ENCODE measurements around the gene PARN. TPM values are rescaled to one million over a fixed set of nuclear protein-coding genes. Genes with fewer than 3 reads are reported as not detected.

The PARN gene
- total RNA-seq, 2 experiments from 2014 or later = 36.4 to 40.0 TPM

DNA sequence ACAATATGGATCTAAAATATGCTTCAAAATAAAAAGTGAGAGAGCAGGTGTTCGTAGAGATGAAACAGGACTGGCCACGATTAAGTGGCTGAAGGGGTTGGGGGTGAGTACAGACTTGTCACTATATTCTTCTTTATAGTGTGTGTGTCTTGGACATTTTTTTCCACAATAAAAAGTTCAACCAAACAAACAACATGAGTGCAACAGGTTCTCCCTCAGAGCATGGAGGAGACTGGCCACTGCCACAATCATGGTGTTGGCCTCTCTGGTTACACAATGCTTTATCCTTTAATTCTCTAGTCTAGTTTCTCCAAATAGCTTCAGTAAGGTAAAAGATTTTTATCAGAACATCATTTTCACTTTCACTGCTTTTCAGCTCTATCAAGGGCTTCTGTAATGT is 109.3 kb downstream of the PARN start:
- peak; percentile 15 for ATAC-seq
- H3K9me3 Mint-ChIP-seq (ENCODE audit: insufficient read depth) = no peaks in the 10 kb centered on the region
- H3K4me3 Mint-ChIP-seq = no peak overlapping the region
- no peaks in the 10 kb centered on the region for H3K27me3 Mint-ChIP-seq (ENCODE audit: low read depth)
- CTCF ChIA-PET = interaction anchor here (0.8 kb wide), 1 partner anchor 8 kb away, joined by 4 read pairs; no protein-coding TSS in a partner anchor
- H3K27ac Mint-ChIP-seq = peak overlapping the region; percentile 15
- H3K36me3 Mint-ChIP-seq (ENCODE audit: low read depth) = peaks cover 2% of the 10 kb centered on the region
- POLR2A ChIA-PET = no interaction called here
- H3K4me1 Mint-ChIP-seq (ENCODE audit: low read depth) = peaks cover 9% of the 10 kb centered on the region
- DNase-seq = no peak

DNA sequence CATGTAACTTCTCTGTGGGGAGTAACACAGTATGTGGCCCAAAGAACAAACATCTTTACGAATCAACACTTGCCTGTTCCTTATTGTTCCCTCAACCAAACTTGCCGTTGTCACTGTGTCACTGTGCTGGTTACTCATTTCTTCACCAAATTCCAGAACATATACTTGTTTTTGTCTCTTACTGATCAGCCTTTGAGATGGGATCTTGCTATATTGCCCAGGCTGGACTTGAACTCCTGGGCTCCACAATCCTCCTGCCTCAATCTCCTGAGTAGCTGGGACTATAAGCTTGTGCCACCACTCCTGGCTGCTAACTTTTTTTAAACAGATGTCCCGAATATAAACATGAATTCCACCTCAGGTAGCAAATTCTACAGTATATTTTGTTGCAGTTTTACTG is 115.1 kb downstream of the PARN start:
- Mint-ChIP-seq H3K9me3 (ENCODE audit: insufficient read depth) (no peaks in the 10 kb centered on the region), H3K4me1 (ENCODE audit: low read depth) (no peaks in the 10 kb centered on the region)
- CTCF ChIA-PET = no interaction called here

DNA sequence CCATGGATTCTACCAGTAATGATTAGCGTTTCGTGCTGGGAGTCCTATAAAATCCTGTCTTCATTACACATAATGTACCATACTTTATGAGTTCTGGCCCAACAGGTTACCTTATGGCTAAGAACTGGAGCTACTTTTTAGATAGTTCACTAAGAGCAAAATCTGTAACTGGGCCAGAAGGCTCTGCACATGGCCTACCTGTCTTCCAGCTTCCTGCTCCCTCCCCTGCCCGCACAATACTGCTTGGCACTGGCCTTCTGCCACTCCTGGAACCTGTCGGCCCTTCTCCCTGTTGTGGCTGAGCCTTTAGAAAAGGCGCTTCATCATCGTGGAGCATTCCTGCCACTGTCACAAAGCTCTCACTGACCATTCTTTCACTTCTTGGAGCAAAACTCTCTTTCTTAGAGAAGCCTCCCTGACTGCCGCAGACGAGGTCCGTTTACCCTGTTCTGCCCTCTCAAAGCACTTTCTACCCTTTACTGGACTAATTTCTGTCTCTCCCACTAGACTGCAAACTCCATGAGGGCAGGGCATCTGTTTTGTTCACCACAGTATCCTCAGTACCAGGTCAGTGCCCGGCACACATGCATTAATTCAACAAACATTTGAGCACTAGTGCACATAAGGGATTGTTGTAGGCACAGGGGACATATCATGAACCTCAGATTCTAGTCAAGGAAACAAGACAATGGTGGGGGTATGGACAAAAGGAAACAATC is 116.5 kb downstream of the PARN start:
- H3K36me3 Mint-ChIP-seq (ENCODE audit: low read depth) = peaks cover 2% of the 10 kb centered on the region
- H3K9me3 Mint-ChIP-seq (ENCODE audit: insufficient read depth) = no peaks in the 10 kb centered on the region
- CTCF ChIA-PET = no interaction called here
- POLR2A ChIA-PET = no interaction called here
- ATAC-seq = no peak
- H3K27me3 Mint-ChIP-seq (ENCODE audit: low read depth) = no peaks in the 10 kb centered on the region
- no peak overlapping the region for H3K27ac Mint-ChIP-seq
- no peak overlapping the region for H3K4me3 Mint-ChIP-seq
- no peak for DNase-seq
- no peaks in the 10 kb centered on the region for H3K4me1 Mint-ChIP-seq (ENCODE audit: low read depth)

More for the DNA sequence above, 115.1 kb downstream of the PARN start:
- Mint-ChIP-seq H3K27ac (no peak overlapping the region), H3K4me3 (no peak overlapping the region), H3K27me3 (ENCODE audit: low read depth) (no peaks in the 10 kb centered on the region), H3K36me3 (ENCODE audit: low read depth) (peaks cover 2% of the 10 kb centered on the region)
- no peak for ATAC-seq
- POLR2A ChIA-PET = no interaction called here
- no peak for DNase-seq

DNA sequence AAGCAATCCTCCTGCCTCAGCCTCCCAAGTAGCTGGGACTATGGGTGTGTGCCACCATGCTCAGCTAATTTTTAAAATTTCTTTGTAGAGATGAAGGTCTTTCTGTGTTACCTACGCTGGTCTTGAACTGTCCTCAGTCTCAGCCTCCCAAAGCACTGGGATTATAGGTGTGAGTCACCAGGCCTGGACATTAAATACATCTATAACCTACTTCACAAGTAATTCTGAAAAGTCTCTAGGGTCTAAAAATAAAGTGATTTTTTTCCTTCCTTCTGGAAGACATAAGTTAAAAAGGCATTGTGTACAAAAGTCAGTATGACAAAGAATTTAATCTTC is 118.3 kb downstream of the PARN start:
- Mint-ChIP-seq H3K27ac (no peak overlapping the region), H3K27me3 (ENCODE audit: low read depth) (no peaks in the 10 kb centered on the region), H3K9me3 (ENCODE audit: insufficient read depth) (no peaks in the 10 kb centered on the region), H3K4me3 (no peak overlapping the region), H3K36me3 (ENCODE audit: low read depth) (no peaks in the 10 kb centered on the region), H3K4me1 (ENCODE audit: low read depth) (no peaks in the 10 kb centered on the region)
- ATAC-seq (no peak), DNase-seq (no peak)
- POLR2A ChIA-PET = interaction anchor here (0.6 kb wide), 1 partner anchor 399 kb away, joined by 4 read pairs; no protein-coding TSS in a partner anchor
- CTCF ChIA-PET = no interaction called here

DNA sequence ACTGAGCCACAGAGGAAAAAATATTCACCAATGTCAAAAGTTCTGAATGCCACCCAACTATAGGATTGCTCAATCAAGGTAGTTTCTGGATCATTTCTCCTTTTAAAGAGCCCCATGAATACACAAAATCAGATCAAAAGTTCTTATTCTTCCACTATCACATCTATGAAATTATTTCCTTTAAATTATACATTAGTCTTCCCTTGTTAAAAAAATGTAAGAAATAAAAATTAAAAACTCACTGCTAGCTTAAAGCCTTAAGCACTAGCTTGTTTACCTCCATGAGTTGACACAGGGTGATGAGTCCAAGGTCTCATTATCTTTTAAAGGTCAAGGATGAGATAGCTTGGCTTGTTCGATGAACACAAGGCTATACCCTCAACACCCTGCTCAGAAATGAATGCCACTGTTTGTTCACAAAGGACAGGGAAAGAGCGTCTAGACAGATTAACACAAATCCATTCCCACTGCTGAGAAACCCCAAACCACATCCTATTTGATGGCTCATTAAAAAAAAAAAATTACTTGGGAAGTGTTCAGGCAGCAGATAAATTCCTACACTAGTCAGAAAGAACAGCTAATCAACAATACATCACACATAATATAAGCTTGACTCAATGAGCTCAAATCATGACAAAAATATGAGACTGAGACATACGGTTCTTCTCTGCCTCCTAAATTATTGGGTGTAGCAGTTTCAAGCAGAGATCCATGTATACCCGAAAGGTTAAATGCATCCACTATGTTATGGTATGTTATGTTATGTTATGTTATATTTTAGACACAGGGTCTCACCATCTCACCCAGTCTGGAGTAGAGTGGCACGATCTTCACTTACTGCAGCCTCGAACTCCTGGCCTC is 118.9 kb downstream of the PARN start:
- POLR2A ChIA-PET = interaction anchor here (0.6 kb wide), 1 partner anchor 399 kb away, joined by 4 read pairs; no protein-coding TSS in a partner anchor
- CTCF ChIA-PET = interaction anchor here (1.6 kb wide), 1 partner anchor 17 kb away, joined by 5 read pairs; no protein-coding TSS in a partner anchor
- Mint-ChIP-seq H3K36me3 (ENCODE audit: low read depth) (no peaks in the 10 kb centered on the region), H3K9me3 (ENCODE audit: insufficient read depth) (no peaks in the 10 kb centered on the region), H3K4me3 (no peak overlapping the region), H3K27me3 (ENCODE audit: low read depth) (no peaks in the 10 kb centered on the region), H3K27ac (no peak overlapping the region), H3K4me1 (ENCODE audit: low read depth) (no peaks in the 10 kb centered on the region)
- DNase-seq = no peak
- no peak for ATAC-seq

DNA sequence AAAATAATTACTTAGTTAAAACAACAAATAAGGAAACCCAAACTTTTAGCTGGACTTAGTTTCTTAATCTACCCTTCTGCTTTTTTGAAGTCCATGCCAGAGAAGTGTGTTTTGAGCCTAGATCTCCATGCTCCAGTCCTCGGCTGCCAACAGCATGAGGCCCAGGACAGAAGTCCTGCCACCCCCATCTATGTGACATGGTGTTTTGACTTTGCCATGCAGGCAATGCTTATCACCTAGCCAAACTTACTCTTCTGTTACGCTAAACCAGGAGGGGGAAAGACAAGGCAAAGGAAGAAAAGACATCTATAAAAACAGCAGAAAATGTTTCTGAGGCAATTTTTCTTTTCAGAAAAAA is 119.5 kb downstream of the PARN start:
- POLR2A ChIA-PET = no interaction called here
- CTCF ChIA-PET = interaction anchor here (1.6 kb wide), 1 partner anchor 18 kb away, joined by 5 read pairs; no protein-coding TSS in a partner anchor
- H3K4me1 Mint-ChIP-seq (ENCODE audit: low read depth) = no peaks in the 10 kb centered on the region

DNA sequence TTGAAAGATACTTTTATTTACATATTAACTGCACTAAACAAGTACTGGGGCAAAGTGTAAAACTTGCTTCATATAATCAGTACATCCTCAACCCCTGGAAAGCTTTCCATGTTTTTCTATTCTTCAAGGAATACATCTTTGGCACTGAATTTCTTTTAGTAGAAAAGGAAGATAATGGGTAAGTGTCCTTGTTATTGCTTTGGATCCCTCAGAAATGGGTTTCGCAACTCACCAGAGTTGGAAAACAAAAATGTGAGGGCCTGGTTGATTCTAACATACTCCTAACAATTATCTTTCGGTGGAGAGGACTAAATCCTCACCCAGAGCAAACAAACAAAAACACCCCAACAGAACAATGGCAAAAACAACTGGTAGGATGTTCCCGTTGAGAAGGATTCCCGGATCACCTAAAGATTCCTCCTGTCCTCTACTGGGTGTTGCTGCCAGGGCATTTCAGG is 120.4 kb downstream of the PARN start:
- ATAC-seq (no peak), DNase-seq (no peak)
- H3K9me3 Mint-ChIP-seq (ENCODE audit: insufficient read depth) = no peaks in the 10 kb centered on the region
- H3K4me1 Mint-ChIP-seq (ENCODE audit: low read depth) = no peaks in the 10 kb centered on the region
- H3K27ac Mint-ChIP-seq = no peak overlapping the region
- no peaks in the 10 kb centered on the region for H3K36me3 Mint-ChIP-seq (ENCODE audit: low read depth)
- H3K4me3 Mint-ChIP-seq = no peak overlapping the region
- POLR2A ChIA-PET = interaction anchor here (0.8 kb wide), 1 partner anchor 1796 kb away, joined by 3 read pairs; no protein-coding TSS in a partner anchor
- no peaks in the 10 kb centered on the region for H3K27me3 Mint-ChIP-seq (ENCODE audit: low read depth)
- CTCF ChIA-PET = no interaction called here

More for the DNA sequence above, 119.5 kb downstream of the PARN start:
- H3K36me3 Mint-ChIP-seq (ENCODE audit: low read depth) = no peaks in the 10 kb centered on the region
- ATAC-seq = no peak
- no peak overlapping the region for H3K27ac Mint-ChIP-seq
- H3K9me3 Mint-ChIP-seq (ENCODE audit: insufficient read depth) = no peaks in the 10 kb centered on the region
- no peak overlapping the region for H3K4me3 Mint-ChIP-seq
- H3K27me3 Mint-ChIP-seq (ENCODE audit: low read depth) = no peaks in the 10 kb centered on the region
- DNase-seq = no peak

DNA sequence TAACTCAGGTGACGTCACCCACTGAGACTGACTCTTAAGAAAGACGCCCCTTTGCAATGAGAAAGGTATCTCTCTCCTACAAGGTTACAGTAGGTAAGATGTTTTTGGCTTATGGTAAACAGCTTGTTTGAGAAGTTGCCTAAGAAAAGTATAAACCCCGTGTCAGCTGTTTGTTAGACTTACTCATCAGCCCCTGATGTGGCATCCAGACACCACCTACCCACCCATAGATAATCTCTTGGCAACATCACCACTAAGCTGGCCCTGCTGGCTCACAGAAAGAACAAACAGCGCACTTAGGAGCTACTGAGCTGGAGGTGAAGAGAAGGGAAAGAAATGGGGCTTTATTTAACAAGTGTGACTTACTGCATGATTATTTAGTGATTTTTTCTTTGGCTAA is 121.0 kb downstream of the PARN start:
- H3K27ac Mint-ChIP-seq = no peak overlapping the region
- H3K9me3 Mint-ChIP-seq (ENCODE audit: insufficient read depth) = no peaks in the 10 kb centered on the region
- no peaks in the 10 kb centered on the region for H3K27me3 Mint-ChIP-seq (ENCODE audit: low read depth)
- H3K36me3 Mint-ChIP-seq (ENCODE audit: low read depth) = no peaks in the 10 kb centered on the region
- DNase-seq = no peak
- no peak overlapping the region for H3K4me3 Mint-ChIP-seq
- no peaks in the 10 kb centered on the region for H3K4me1 Mint-ChIP-seq (ENCODE audit: low read depth)
- ChIA-PET CTCF (no interaction called here), POLR2A (interaction anchor here (0.8 kb wide), 1 partner anchor 1795 kb away, joined by 3 read pairs; no protein-coding TSS in a partner anchor)
- ATAC-seq = no peak

DNA sequence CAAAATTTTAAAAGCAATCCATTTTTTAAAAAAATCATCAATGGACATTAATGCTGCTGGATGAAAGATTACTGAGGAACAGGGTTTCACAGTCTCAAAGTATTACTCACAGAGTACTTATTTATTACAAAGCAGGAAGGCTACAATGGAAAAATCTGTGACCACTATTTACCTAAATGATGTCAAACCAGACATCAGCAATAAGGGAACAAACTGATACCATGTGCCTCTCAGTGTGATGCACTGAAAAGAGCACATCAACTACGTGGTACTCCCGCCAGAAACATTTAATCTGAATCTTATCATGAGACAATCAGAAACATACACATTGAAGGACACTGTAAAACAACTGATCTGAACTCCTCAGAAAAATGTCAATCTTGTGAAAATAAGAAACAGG is 124.2 kb downstream of the PARN start:
- DNase-seq (no peak), ATAC-seq (no peak)
- no peaks in the 10 kb centered on the region for H3K36me3 Mint-ChIP-seq (ENCODE audit: low read depth)
- H3K9me3 Mint-ChIP-seq (ENCODE audit: insufficient read depth) = no peaks in the 10 kb centered on the region
- ChIA-PET CTCF (no interaction called here), POLR2A (no interaction called here)
- H3K4me1 Mint-ChIP-seq (ENCODE audit: low read depth) = no peaks in the 10 kb centered on the region
- H3K4me3 Mint-ChIP-seq = no peak overlapping the region
- H3K27me3 Mint-ChIP-seq (ENCODE audit: low read depth) = no peaks in the 10 kb centered on the region
- H3K27ac Mint-ChIP-seq = no peak overlapping the region

DNA sequence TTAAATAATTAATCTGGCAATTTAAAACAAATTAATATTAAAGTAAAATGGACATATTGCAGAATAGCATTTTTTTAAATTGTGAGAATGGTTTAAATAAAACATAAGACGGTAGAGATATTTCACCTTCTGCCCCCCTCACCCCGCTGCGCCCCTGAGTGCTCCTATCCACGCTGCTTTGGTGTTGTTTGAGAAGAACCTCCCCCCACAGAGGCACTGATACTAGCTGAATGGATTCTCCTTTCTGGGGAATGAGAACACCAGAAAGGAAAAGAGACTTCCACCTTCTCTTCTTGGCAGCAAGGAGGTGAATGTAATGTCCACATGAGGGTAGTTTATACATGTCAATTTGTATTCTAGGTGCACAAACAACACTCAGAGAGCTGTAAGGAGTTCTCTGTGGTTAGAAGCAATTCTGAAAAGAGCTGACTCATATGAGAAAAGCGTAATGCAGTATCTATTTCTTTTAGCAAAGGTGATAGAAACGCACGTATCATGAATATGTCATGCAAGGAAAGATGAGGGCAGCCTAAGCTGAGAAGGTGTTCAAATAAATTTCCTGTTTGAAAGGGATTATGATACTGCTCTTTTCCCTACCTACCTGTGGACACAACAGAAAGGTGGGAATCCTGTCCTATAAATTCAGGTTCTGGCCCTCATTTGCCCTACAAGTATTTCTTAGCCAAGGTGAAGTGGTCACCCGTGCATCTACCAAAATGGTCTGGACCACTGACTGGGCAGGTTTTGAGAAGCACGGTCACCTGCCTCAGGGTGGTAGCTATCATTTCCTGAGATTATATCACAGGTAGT is 126.9 kb downstream of the PARN start:
- no peaks in the 10 kb centered on the region for H3K36me3 Mint-ChIP-seq (ENCODE audit: low read depth)
- no peaks in the 10 kb centered on the region for H3K27me3 Mint-ChIP-seq (ENCODE audit: low read depth)
- no peaks in the 10 kb centered on the region for H3K4me1 Mint-ChIP-seq (ENCODE audit: low read depth)
- no peak overlapping the region for H3K4me3 Mint-ChIP-seq
- no peak for DNase-seq
- POLR2A ChIA-PET = no interaction called here
- no peaks in the 10 kb centered on the region for H3K9me3 Mint-ChIP-seq (ENCODE audit: insufficient read depth)
- no peak overlapping the region for H3K27ac Mint-ChIP-seq
- CTCF ChIA-PET = interaction anchor here (1.4 kb wide), 1 partner anchor 10 kb away, joined by 5 read pairs; no protein-coding TSS in a partner anchor
- ATAC-seq = no peak

DNA sequence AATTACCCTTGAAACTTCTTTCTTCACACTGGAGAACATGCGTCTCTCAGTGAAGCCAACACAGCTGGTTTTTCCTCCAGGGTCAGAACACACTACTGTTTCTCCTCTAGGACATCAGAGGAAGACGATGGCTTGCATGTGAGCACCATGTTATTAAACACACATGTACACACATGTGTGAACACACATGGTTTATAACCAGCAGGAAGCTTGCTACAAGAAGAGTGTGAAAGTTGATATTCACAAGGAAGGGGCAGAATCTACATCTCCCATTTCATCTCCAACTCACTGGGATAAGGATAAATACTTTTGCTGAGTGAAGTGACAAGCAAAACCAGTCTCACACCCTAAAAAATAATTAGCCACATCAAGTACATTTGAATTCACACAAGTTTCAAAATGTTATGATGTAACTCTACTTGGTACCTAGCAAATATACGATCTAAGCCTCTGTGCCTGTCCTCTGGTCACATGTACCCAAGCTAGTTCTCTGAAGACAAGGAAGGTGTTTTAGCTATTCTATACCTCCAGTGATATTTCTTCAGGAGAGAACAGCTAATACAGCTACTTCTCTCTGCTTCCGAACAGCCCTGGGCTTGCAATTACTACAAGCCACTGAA is 127.7 kb downstream of the PARN start:
- no peak overlapping the region for H3K4me3 Mint-ChIP-seq
- POLR2A ChIA-PET = no interaction called here
- no peaks in the 10 kb centered on the region for H3K4me1 Mint-ChIP-seq (ENCODE audit: low read depth)
- CTCF ChIA-PET = interaction anchor here (1.4 kb wide), 1 partner anchor 9 kb away, joined by 5 read pairs; no protein-coding TSS in a partner anchor
- no peaks in the 10 kb centered on the region for H3K27me3 Mint-ChIP-seq (ENCODE audit: low read depth)
- no peak for DNase-seq
- no peak overlapping the region for H3K27ac Mint-ChIP-seq
- H3K9me3 Mint-ChIP-seq (ENCODE audit: insufficient read depth) = no peaks in the 10 kb centered on the region
- H3K36me3 Mint-ChIP-seq (ENCODE audit: low read depth) = no peaks in the 10 kb centered on the region
- no peak for ATAC-seq

Measured in activated CD8-positive, alpha-beta T cell treated with anti-CD3 and anti-CD28 coated beads, Interleukin-2, amount 10 ng/mL, durations not matched to agents 7 days and 5 days (primary cell).